Body of pancreas (tissue), 4 donors: Measurements from ENCODE around the gene TPST1. TPM values are rescaled to one million over a fixed set of nuclear protein-coding genes. Genes with fewer than 3 reads are reported as not detected.
A peak's percentile ranks its signal among the peaks of the same experiment; 100 is the strongest.

ENCODE experiments used
- ATAC-seq: fragments of 150-250 bp; one replicate; pipeline ENCODE4 v1.9.1; 2016
- DNase-seq, 4 donors: peaks; one replicate each; pipeline ENCODE4 v3.0.0-alpha.2; 2019
- H3K27ac ChIP-seq, 4 donors: fragments of 200-600 bp; sonication (generic); 1 replicate in 3 of 4; 2 replicates in 1 of 4; pipeline versions ENCODE4 v1.5.1 to v1.6.1; 2016 to 2019; ENCODE audit warnings: mild to moderate bottlenecking in 1 of 4, mixed read lengths in 1 of 4, moderate library complexity in 1 of 4
- H3K27me3 ChIP-seq, 2 donors: fragments of 200-600 bp; sonication (generic); one replicate each; pipeline ENCODE4 v1.6.0; 2016; ENCODE audit warnings: mild to moderate bottlenecking in 1 of 2
- H3K36me3 ChIP-seq, 2 donors: fragments of 200-600 bp; sonication (generic); replicated peaks in 1 of 2; 2 replicates each; pipeline ENCODE4 v1.5.1; 2016; ENCODE audit warnings: low read depth in 2 of 2; ENCODE audit not compliant: insufficient read depth in 1 of 2
- H3K4me1 ChIP-seq: fragments of 200-600 bp; sonication (generic); one replicate; pipeline ENCODE4 v1.6.0; 2016
- H3K4me3 ChIP-seq, 2 donors: fragments of 200-600 bp; sonication (generic); 1 replicate in 1 of 2; 2 replicates in 1 of 2; pipeline ENCODE4 v1.5.1; 2016 to 2019
- H3K9me3 ChIP-seq, 3 donors: fragments of 200-600 bp; sonication (generic); 1 replicate in 2 of 3; 2 replicates in 1 of 3; pipeline ENCODE4 v1.5.1; 2016
- CTCF ChIP-seq, 7 experiments: fragments of 450-650 bp in 4 of 7; fragments of 200-600 bp in 3 of 7; sonication (generic) in 3 of 7; IDR thresholded peaks; one replicate each; pipeline ENCODE4 v1.5.1; 2016 to 2019; ENCODE audit warnings: antibody characterized with exemption in 7 of 7
- POLR2A ChIP-seq, 3 donors: fragments of 450-650 bp; IDR thresholded peaks; one replicate each; pipeline ENCODE4 v1.6.1; 2016; ENCODE audit warnings: antibody characterized with exemption in 3 of 3, mild to moderate bottlenecking in 2 of 3
- WGBS, 2 donors: methylation state at CpG; one replicate each; pipeline ENCODE4 v1.1.5; 2017; 5-methylcytosine and 5-hydroxymethylcytosine counted together
- intact Hi-C: fragments of 100-400 bp; cut with DNase I; formaldehyde crosslinking; loops from one replicate; pipeline ENCODE4 v1.15.1; 2023
- total RNA-seq, 2 donors: library from RNA; depleted of rRNA; stranded (reverse); fragments of >200 nt; gene quantifications; one replicate each; pipeline ENCODE4 v1.1.0, GENCODE V29; 2016

The TPST1 gene
- total RNA-seq, 2 donors from 2014 or later = 12.5 to 16.5 TPM

- ATAC-seq = no peak
- no peak overlapping the region for H3K27ac ChIP-seq
- no peaks in the 10 kb centered on the region for H3K27me3 ChIP-seq
Measured at GRCh38 chr7:66297579-66297978, 92.4 kb downstream of the TPST1 start.

GRCh38 chr7:66301249-66301648 is 96.1 kb downstream of the TPST1 start:
- WGBS, 2 donors = 79 to 92% methylated on average over 2 of the region's 2 CpGs
- no peak for DNase-seq
- no peak overlapping the region for H3K27ac ChIP-seq
- H3K9me3 ChIP-seq = no peaks in the 10 kb centered on the region
- no peak for ATAC-seq
- no peaks in the 10 kb centered on the region for H3K36me3 ChIP-seq
- intact Hi-C loops = no loop called here
- no peak overlapping the region for H3K4me3 ChIP-seq
- TF ChIP-seq CTCF (IDR thresholded peaks at IDR 0.05) (no peak), POLR2A (IDR thresholded peaks at IDR 0.05) (no peak)
- H3K27me3 ChIP-seq = no peaks in the 10 kb centered on the region
- peaks cover 39% of the 10 kb centered on the region for H3K4me1 ChIP-seq

More at GRCh38 chr7:66297579-66297978, 92.4 kb downstream of the TPST1 start:
- no peaks in the 10 kb centered on the region for H3K36me3 ChIP-seq
- TF ChIP-seq CTCF (IDR thresholded peaks at IDR 0.05) (no peak), POLR2A (IDR thresholded peaks at IDR 0.05) (no peak)
- intact Hi-C loops = no loop called here
- no peak overlapping the region for H3K4me3 ChIP-seq
- H3K9me3 ChIP-seq = no peaks in the 10 kb centered on the region
- peaks cover 10% of the 10 kb centered on the region for H3K4me1 ChIP-seq
- no peak for DNase-seq

- no peak for ATAC-seq
- H3K27me3 ChIP-seq = no peaks in the 10 kb centered on the region
- 83 to 98% methylated on average over 3 of the region's 3 CpGs for WGBS, 2 donors
- H3K27ac ChIP-seq = no peak overlapping the region
- H3K4me3 ChIP-seq = no peak overlapping the region
- DNase-seq = no peak
- no peaks in the 10 kb centered on the region for H3K36me3 ChIP-seq
- H3K9me3 ChIP-seq = no peaks in the 10 kb centered on the region
- H3K4me1 ChIP-seq = peaks cover 44% of the 10 kb centered on the region
- TF ChIP-seq CTCF (IDR thresholded peaks at IDR 0.05) = no peak
- no peak for TF ChIP-seq POLR2A (IDR thresholded peaks at IDR 0.05)
- intact Hi-C loops = no loop called here
Measured at GRCh38 chr7:66301737-66302136, 96.6 kb downstream of the TPST1 start.

- peak; percentile 49 for ATAC-seq
- no peaks in the 10 kb centered on the region for H3K9me3 ChIP-seq
- WGBS, 2 donors = 50 to 56% methylated on average over 8 of the region's 8 CpGs
- peaks cover 61% of the 10 kb centered on the region for H3K4me1 ChIP-seq
- intact Hi-C loops = no loop called here
- H3K27ac ChIP-seq = peak overlapping the region; percentile 4 to 68 (median 46)
- H3K4me3 ChIP-seq = no peak overlapping the region
- TF ChIP-seq POLR2A (IDR thresholded peaks at IDR 0.05) = no peak
- TF ChIP-seq CTCF (IDR thresholded peaks at IDR 0.05) = no peak
- H3K36me3 ChIP-seq = no peaks in the 10 kb centered on the region
- peak; percentile 47 to 75 (median 66) for DNase-seq
- no peaks in the 10 kb centered on the region for H3K27me3 ChIP-seq
Measured at GRCh38 chr7:66303454-66304155, 98.5 kb downstream of the TPST1 start.

GRCh38 chr7:66304536-66304935 is 99.4 kb downstream of the TPST1 start:
- DNase-seq = no peak
- TF ChIP-seq CTCF (IDR thresholded peaks at IDR 0.05) = no peak
- TF ChIP-seq POLR2A (IDR thresholded peaks at IDR 0.05) = no peak
- 96 to 98% methylated on average over 4 of the region's 4 CpGs for WGBS, 2 donors
- Histone ChIP-seq H3K4me3 (no peak overlapping the region), H3K27ac (peak overlapping the region in 3 of 4 donors; percentile 4 to 68 (median 53)), H3K4me1 (peaks cover 67% of the 10 kb centered on the region), H3K27me3 (no peaks in the 10 kb centered on the region), H3K36me3 (no peaks in the 10 kb centered on the region), H3K9me3 (no peaks in the 10 kb centered on the region)
- no peak for ATAC-seq
- intact Hi-C loops = no loop called here
